SK-N-SH (cell line): Measurements from ENCODE around the gene ARMH3. TPM values are rescaled to one million over a fixed set of nuclear protein-coding genes. Genes with fewer than 3 reads are reported as not detected.

ENCODE experiments used
- CTCF ChIA-PET: fragments of 300-600, 350-600 bp; formaldehyde crosslinking; extraction: SDS; loops from one replicate; lab custom pipeline; 2021; lab: Yijun Ruan, JAX
- POLR2A ChIA-PET: fragments of 350-600 bp; sonication (Branson Sonifier 250); formaldehyde crosslinking; extraction: SDS; loops from one replicate; lab custom pipeline; 2020; ENCODE audit warnings: antibody characterized with exemption, inconsistent platforms; lab: Yijun Ruan, JAX
- DNase-seq: peaks from one replicate; pipeline ENCODE4 v3.0.0; 2012
- H2AFZ ChIP-seq: fragments of 200-600 bp; sonication (generic); 2 replicates; pipeline ENCODE4 v1.8.1; 2016; ENCODE audit warnings: antibody characterized with exemption, mild to moderate bottlenecking, low read depth
- H3F3A ChIP-seq: fragments of 200-600 bp; sonication (generic); replicated peaks from 2 replicates; pipeline ENCODE3; 2016; ENCODE audit warnings: antibody characterized with exemption, mild to moderate bottlenecking; ENCODE audit not compliant: insufficient read depth
- H3K27ac ChIP-seq, 2 experiments: fragments of 200-500 bp in 1 of 2; fragments of 200-600 bp in 1 of 2; sonication (Bioruptor generic) in 1 of 2; sonication (generic), shearing (Covaris generic) in 1 of 2; 2 replicates each; pipeline versions ENCODE4 v1.5.1 to v1.6.1; 2014 to 2016; ENCODE audit warnings: low read depth in 2 of 2, inconsistent platforms in 1 of 2, low read length in 1 of 2, mild to moderate bottlenecking in 1 of 2, mixed read lengths in 1 of 2
- H3K27me3 ChIP-seq: fragments of 200-600 bp; sonication (generic), shearing (Covaris generic); 2 replicates; pipeline ENCODE4 v1.6.1; 2016; ENCODE audit warnings: mixed run types; ENCODE audit not compliant: insufficient read depth
- H3K36me3 ChIP-seq, 2 experiments: fragments of 200-500 bp in 1 of 2; fragments of 200-600 bp in 1 of 2; sonication (Bioruptor generic) in 1 of 2; sonication (generic) in 1 of 2; replicated peaks in 1 of 2; 2 replicates each; pipeline versions ENCODE3 to v1.5.1; 2014 to 2016; ENCODE audit warnings: low read length in 1 of 2, mild to moderate bottlenecking in 1 of 2; ENCODE audit not compliant: insufficient read depth in 2 of 2, control insufficient read depth in 1 of 2
- H3K4me1 ChIP-seq, 2 experiments: fragments of 200-500 bp in 1 of 2; fragments of 200-600 bp in 1 of 2; sonication (Bioruptor generic) in 1 of 2; sonication (generic), shearing (Covaris generic) in 1 of 2; 2 replicates each; pipeline versions ENCODE4 v1.5.1 to v1.6.1; 2014 to 2016; ENCODE audit warnings: low read depth in 1 of 2, low read length in 1 of 2, mixed run types in 1 of 2; ENCODE audit not compliant: insufficient read depth in 2 of 2, control insufficient read depth in 1 of 2
- H3K4me2 ChIP-seq: fragments of 200-600 bp; sonication (generic), shearing (Covaris generic); 2 replicates; pipeline ENCODE4 v1.6.1; 2017; ENCODE audit warnings: mixed run types
- H3K4me3 ChIP-seq, 2 experiments: fragments of 200-500 bp in 1 of 2; fragments of 200-600 bp in 1 of 2; sonication (Bioruptor generic) in 1 of 2; sonication (generic), shearing (Covaris generic) in 1 of 2; 2 replicates each; pipeline versions ENCODE4 v1.5.1 to v1.8.1; 2014 to 2016; ENCODE audit warnings: low read depth in 2 of 2, inconsistent platforms in 1 of 2, low read length in 1 of 2, mild to moderate bottlenecking in 1 of 2, mixed read lengths in 1 of 2, moderate library complexity in 1 of 2
- H3K79me2 ChIP-seq: fragments of 200-600 bp; sonication (generic); 2 replicates; pipeline ENCODE4 v1.8.1; 2017; ENCODE audit warnings: mild to moderate bottlenecking; ENCODE audit not compliant: insufficient read depth
- H3K9ac ChIP-seq: fragments of 200-600 bp; sonication (generic); 2 replicates; pipeline ENCODE4 v1.6.1; 2017; ENCODE audit warnings: mixed run types
- H3K9me2 ChIP-seq: fragments of 200-600 bp; sonication (generic); 2 replicates; pipeline ENCODE4 v1.6.1; 2017; ENCODE audit warnings: mixed run types
- H3K9me3 ChIP-seq: fragments of 200-600 bp; sonication (generic); 2 replicates; pipeline ENCODE4 v1.6.1; 2017; ENCODE audit warnings: mixed run types, mild to moderate bottlenecking, moderate library complexity
- H4K20me1 ChIP-seq: fragments of 200-600 bp; sonication (generic); 2 replicates; pipeline ENCODE4 v1.6.1; 2017; ENCODE audit warnings: mild to moderate bottlenecking, mixed run types; ENCODE audit not compliant: insufficient read depth
- EP300 ChIP-seq, 2 experiments: IDR thresholded peaks; 2 replicates each; pipeline versions ENCODE4 v1.4.0 to v1.6.1; 2012; ENCODE audit warnings: borderline replicate concordance in 1 of 2, low read depth in 1 of 2, low read length in 1 of 2
- EZH2phosphoT487 ChIP-seq: fragments of 200-600 bp; sonication (generic); IDR thresholded peaks from 2 replicates; pipeline ENCODE4 v1.6.1; 2017; ENCODE audit warnings: low read depth, mixed run types, mild to moderate bottlenecking, antibody characterized with exemption, moderate library complexity, borderline replicate concordance
- MEF2A ChIP-seq: IDR thresholded peaks from 2 replicates; pipeline ENCODE4 v1.4.0; 2012; ENCODE audit warnings: low read depth, borderline replicate concordance
- MXI1 ChIP-seq: IDR thresholded peaks from 2 replicates; pipeline ENCODE4 v1.6.1; 2012; ENCODE audit warnings: mild to moderate bottlenecking, low read depth, low read length, improper control_type of control experiment
- RFX5 ChIP-seq: IDR thresholded peaks from 2 replicates; pipeline ENCODE4 v1.6.1; 2012; ENCODE audit warnings: mild to moderate bottlenecking, improper control_type of control experiment, low read length
- RXRA ChIP-seq: IDR thresholded peaks from 2 replicates; pipeline ENCODE4 v1.4.0; 2012; ENCODE audit warnings: low read depth, mild to moderate bottlenecking, borderline replicate concordance
- SMC3 ChIP-seq: IDR thresholded peaks from 2 replicates; pipeline ENCODE4 v1.6.1; 2012; ENCODE audit warnings: low read depth, low read length, improper control_type of control experiment
- TEAD4 ChIP-seq: IDR thresholded peaks from 2 replicates; pipeline ENCODE4 v1.4.0; 2012; ENCODE audit warnings: mild to moderate bottlenecking, borderline replicate concordance; ENCODE audit not compliant: insufficient read depth
- WGBS: methylation state at CpG from one replicate; pipeline ENCODE4 v1.1.6; 2017; ENCODE audit warnings: low lambda C conversion rate; 5-methylcytosine and 5-hydroxymethylcytosine counted together
- polyA plus RNA-seq, 3 experiments: library from polyadenylated mRNA; depleted of rRNA; stranded (reverse); fragments of >200 nt; gene quantifications; 2 replicates each; pipeline ENCODE4 v1.2.3, GENCODE V29; 2012
- TF ChIP-seq, protein P1 (sequence below): fragments of 150-350 bp; IDR thresholded peaks from 2 replicates; pipeline ENCODE4 v1.6.1; 2016; ENCODE audit warnings: mild to moderate bottlenecking, low read depth, low read length
- TF ChIP-seq, protein P2 (sequence below): IDR thresholded peaks from 2 replicates; pipeline ENCODE4 v1.4.0; 2012; ENCODE audit warnings: low read depth, borderline replicate concordance
- TF ChIP-seq, protein P3 (sequence below): IDR thresholded peaks from 2 replicates; pipeline ENCODE4 v1.4.0; 2012; ENCODE audit warnings: low read depth
- TF ChIP-seq, protein P4 (sequence below): fragments of 150-350 bp; IDR thresholded peaks from 2 replicates; pipeline ENCODE4 v1.6.1; 2017; ENCODE audit warnings: antibody characterized with exemption, low read length, low read depth, borderline replicate concordance
- TF ChIP-seq, protein P5 (sequence below): IDR thresholded peaks from 2 replicates; pipeline ENCODE4 v1.4.0; 2012; ENCODE audit warnings: low read depth, borderline replicate concordance
- TF ChIP-seq, protein P6 (sequence below): IDR thresholded peaks from 2 replicates; pipeline ENCODE4 v1.6.1; 2012; ENCODE audit warnings: mild to moderate bottlenecking, low read depth, low read length, moderate library complexity

The ARMH3 gene
- polyA plus RNA-seq, 1 of the 3 experiments (the other 2 are of a cell fraction): 12.1 TPM

DNA sequence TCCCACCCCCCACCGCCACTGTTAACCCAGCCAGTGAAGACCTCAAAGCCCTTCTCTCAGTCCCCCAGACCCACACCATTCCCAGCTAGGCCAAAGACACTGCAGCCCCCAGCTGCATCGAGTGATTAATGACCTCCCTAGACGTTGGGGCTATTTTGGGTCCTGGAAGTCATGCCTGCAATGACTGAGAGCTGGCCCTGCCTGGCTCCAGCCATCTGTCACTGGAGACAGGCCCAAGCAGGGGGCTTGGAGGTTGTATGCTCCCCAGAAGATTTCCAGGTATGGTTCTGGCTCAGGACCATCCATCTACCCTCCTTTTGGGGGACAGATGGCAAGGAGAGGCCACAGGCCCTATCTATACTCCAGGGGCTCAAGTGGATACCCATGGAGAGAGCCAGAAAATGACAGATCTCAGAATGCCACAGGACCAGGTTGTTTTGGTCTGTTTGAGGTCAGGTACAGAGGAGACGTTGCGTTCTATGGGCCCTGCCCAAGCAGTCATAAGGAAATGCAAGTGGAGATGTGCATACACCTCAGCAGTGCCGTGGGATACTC lies 217.5 kb downstream of the ARMH3 start (continued):
- TF ChIP-seq, protein P1, sequence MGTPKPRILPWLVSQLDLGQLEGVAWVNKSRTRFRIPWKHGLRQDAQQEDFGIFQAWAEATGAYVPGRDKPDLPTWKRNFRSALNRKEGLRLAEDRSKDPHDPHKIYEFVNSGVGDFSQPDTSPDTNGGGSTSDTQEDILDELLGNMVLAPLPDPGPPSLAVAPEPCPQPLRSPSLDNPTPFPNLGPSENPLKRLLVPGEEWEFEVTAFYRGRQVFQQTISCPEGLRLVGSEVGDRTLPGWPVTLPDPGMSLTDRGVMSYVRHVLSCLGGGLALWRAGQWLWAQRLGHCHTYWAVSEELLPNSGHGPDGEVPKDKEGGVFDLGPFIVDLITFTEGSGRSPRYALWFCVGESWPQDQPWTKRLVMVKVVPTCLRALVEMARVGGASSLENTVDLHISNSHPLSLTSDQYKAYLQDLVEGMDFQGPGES: no peak
- TF ChIP-seq, protein P2, sequence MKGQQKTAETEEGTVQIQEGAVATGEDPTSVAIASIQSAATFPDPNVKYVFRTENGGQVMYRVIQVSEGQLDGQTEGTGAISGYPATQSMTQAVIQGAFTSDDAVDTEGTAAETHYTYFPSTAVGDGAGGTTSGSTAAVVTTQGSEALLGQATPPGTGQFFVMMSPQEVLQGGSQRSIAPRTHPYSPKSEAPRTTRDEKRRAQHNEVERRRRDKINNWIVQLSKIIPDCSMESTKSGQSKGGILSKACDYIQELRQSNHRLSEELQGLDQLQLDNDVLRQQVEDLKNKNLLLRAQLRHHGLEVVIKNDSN: no peak
- no peak for TF ChIP-seq RFX5
- TF ChIP-seq EZH2phosphoT487: no peak
- no peak for TF ChIP-seq TEAD4
- TF ChIP-seq, protein P3, sequence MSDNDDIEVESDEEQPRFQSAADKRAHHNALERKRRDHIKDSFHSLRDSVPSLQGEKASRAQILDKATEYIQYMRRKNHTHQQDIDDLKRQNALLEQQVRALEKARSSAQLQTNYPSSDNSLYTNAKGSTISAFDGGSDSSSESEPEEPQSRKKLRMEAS: no peak
- TF ChIP-seq, protein P4, sequence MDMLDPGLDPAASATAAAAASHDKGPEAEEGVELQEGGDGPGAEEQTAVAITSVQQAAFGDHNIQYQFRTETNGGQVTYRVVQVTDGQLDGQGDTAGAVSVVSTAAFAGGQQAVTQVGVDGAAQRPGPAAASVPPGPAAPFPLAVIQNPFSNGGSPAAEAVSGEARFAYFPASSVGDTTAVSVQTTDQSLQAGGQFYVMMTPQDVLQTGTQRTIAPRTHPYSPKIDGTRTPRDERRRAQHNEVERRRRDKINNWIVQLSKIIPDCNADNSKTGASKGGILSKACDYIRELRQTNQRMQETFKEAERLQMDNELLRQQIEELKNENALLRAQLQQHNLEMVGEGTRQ: no peak

DNA sequence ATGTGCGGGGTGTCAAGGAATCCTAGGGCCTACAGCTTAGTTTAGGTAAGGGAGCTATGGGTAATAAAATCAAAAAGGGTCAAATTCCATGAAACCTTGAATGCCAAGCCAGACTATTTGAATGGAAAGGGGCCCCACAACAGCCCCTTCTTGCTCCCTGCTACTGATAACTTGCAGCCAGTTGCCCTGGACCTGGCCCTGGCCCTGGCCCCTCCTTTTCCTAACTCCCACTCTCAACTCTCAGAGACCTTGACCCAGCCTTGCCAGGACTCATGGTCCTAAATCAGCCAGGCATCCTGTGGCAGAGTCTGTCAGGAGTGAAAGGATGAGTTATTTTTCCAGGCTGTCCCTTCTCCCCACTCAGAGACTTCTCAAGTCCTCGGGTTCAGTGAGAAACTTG lies 218.2 kb downstream of the ARMH3 start:
- CTCF ChIA-PET: interaction anchor here (0.8 to 13.4 kb wide), 7 partner anchors 10 to 235 kb away, joined by 3 to 301 read pairs (median 8); partner anchors contain the start of gene OGA
- POLR2A ChIA-PET: no interaction called here
- WGBS: 80% methylated on average over 2 of the region's 2 CpGs
- no peak for TF ChIP-seq RXRA
- TF ChIP-seq, protein P3: no peak
- TF ChIP-seq, protein P2: no peak
- no peak for TF ChIP-seq MEF2A
- TF ChIP-seq EP300 (IDR thresholded peaks at IDR 0.05; ENCODE audit: borderline replicate concordance in 1 of 2, low read depth in 1 of 2, low read length in 1 of 2): no peak
- TF ChIP-seq, protein P5, sequence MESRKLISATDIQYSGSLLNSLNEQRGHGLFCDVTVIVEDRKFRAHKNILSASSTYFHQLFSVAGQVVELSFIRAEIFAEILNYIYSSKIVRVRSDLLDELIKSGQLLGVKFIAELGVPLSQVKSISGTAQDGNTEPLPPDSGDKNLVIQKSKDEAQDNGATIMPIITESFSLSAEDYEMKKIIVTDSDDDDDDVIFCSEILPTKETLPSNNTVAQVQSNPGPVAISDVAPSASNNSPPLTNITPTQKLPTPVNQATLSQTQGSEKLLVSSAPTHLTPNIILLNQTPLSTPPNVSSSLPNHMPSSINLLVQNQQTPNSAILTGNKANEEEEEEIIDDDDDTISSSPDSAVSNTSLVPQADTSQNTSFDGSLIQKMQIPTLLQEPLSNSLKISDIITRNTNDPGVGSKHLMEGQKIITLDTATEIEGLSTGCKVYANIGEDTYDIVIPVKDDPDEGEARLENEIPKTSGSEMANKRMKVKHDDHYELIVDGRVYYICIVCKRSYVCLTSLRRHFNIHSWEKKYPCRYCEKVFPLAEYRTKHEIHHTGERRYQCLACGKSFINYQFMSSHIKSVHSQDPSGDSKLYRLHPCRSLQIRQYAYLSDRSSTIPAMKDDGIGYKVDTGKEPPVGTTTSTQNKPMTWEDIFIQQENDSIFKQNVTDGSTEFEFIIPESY: no peak
- TF ChIP-seq, protein P1: no peak
- no peak for TF ChIP-seq SMC3
- no peak for TF ChIP-seq TEAD4
- TF ChIP-seq MXI1: no peak
- TF ChIP-seq, protein P4: no peak
- TF ChIP-seq, protein P6, sequence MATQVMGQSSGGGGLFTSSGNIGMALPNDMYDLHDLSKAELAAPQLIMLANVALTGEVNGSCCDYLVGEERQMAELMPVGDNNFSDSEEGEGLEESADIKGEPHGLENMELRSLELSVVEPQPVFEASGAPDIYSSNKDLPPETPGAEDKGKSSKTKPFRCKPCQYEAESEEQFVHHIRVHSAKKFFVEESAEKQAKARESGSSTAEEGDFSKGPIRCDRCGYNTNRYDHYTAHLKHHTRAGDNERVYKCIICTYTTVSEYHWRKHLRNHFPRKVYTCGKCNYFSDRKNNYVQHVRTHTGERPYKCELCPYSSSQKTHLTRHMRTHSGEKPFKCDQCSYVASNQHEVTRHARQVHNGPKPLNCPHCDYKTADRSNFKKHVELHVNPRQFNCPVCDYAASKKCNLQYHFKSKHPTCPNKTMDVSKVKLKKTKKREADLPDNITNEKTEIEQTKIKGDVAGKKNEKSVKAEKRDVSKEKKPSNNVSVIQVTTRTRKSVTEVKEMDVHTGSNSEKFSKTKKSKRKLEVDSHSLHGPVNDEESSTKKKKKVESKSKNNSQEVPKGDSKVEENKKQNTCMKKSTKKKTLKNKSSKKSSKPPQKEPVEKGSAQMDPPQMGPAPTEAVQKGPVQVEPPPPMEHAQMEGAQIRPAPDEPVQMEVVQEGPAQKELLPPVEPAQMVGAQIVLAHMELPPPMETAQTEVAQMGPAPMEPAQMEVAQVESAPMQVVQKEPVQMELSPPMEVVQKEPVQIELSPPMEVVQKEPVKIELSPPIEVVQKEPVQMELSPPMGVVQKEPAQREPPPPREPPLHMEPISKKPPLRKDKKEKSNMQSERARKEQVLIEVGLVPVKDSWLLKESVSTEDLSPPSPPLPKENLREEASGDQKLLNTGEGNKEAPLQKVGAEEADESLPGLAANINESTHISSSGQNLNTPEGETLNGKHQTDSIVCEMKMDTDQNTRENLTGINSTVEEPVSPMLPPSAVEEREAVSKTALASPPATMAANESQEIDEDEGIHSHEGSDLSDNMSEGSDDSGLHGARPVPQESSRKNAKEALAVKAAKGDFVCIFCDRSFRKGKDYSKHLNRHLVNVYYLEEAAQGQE: no peak

More for the DNA sequence above, 218.2 kb downstream of the ARMH3 start:
- H3K4me1 ChIP-seq: peaks cover 0 to 15% of the 10 kb centered on the region in 2 experiments; a peak in 1 of 4 replicates
- H3K79me2 ChIP-seq: peaks cover 5% of the 10 kb centered on the region; the same call in 1 of the 2 replicates
- no peak overlapping the region for H2AFZ ChIP-seq
- H3K9me2 ChIP-seq: no peaks in the 10 kb centered on the region
- peaks cover 8% of the 10 kb centered on the region for H3F3A ChIP-seq
- H3K36me3 ChIP-seq: no peaks in the 10 kb centered on the region
- no peaks in the 10 kb centered on the region for H3K9me3 ChIP-seq
- H3K27ac ChIP-seq: no peak overlapping the region
- no peak overlapping the region for H3K4me2 ChIP-seq
- DNase-seq: no peak
- H3K9ac ChIP-seq: no peak overlapping the region
- 0 out of 2 replicates have a peak, but pooled peaks cover 4% of the 10 kb centered on the region for H4K20me1 ChIP-seq
- H3K4me3 ChIP-seq: no peak overlapping the region
- H3K27me3 ChIP-seq: no peaks in the 10 kb centered on the region
